ENCODE measurements around the gene BCL11A.

The BCL11A gene

GRCh38 chr2:60502144-60502543 is 51.3 kb downstream of the BCL11A start:
- no peak for DNase-seq

GRCh38 chr2:60500861-60501260 is 52.6 kb downstream of the BCL11A start:
- no peak for DNase-seq

- DNase-seq, result no peak
Observed at GRCh38 chr2:60499651-60500265, 53.7 kb downstream of the BCL11A start.

- no peak for DNase-seq
Observed at GRCh38 chr2:60498816-60499429, 54.5 kb downstream of the BCL11A start.

GRCh38 chr2:60498127-60498815 is 55.2 kb downstream of the BCL11A start:
- no peak for DNase-seq

- no peak for DNase-seq
Observed at GRCh38 chr2:60497500-60497899, 56.0 kb downstream of the BCL11A start.

GRCh38 chr2:60496956-60497355 is 56.5 kb downstream of the BCL11A start:
- DNase-seq, result no peak

GRCh38 chr2:60496475-60496874 is 57.0 kb downstream of the BCL11A start:
- no peak for DNase-seq

GRCh38 chr2:60495041-60495625 is 58.3 kb downstream of the BCL11A start:
- no peak for DNase-seq

GRCh38 chr2:60493804-60494387 is 59.6 kb downstream of the BCL11A start:
- no peak for DNase-seq

GRCh38 chr2:60492548-60492947 is 60.9 kb downstream of the BCL11A start:
- no peak for DNase-seq

GRCh38 chr2:60490848-60491247 is 62.6 kb downstream of the BCL11A start:
- DNase-seq, result no peak

GRCh38 chr2:60490441-60490840 is 63.0 kb downstream of the BCL11A start:
- no peak for DNase-seq

GRCh38 chr2:60489289-60489688 is 64.2 kb downstream of the BCL11A start:
- DNase-seq, result no peak

- DNase-seq, result no peak
Observed at GRCh38 chr2:60488291-60488690, 65.2 kb downstream of the BCL11A start.

GRCh38 chr2:60487174-60487573 is 66.3 kb downstream of the BCL11A start:
- no peak for DNase-seq

GRCh38 chr2:60486551-60486950 is 66.9 kb downstream of the BCL11A start:
- no peak for DNase-seq

GRCh38 chr2:60486067-60486466 is 67.4 kb downstream of the BCL11A start:
- DNase-seq, result no peak

GRCh38 chr2:60485550-60485949 is 67.9 kb downstream of the BCL11A start:
- no peak for DNase-seq

- DNase-seq, result no peak
Observed at GRCh38 chr2:60485055-60485454, 68.4 kb downstream of the BCL11A start.

GRCh38 chr2:60484133-60484645 is 69.3 kb downstream of the BCL11A start:
- DNase-seq, result no peak

- DNase-seq, result no peak
Observed at GRCh38 chr2:60483401-60483800, 70.1 kb downstream of the BCL11A start.

- DNase-seq, result no peak
Observed at GRCh38 chr2:60482222-60482621, 71.2 kb downstream of the BCL11A start.

Measured in activated naive CD4-positive, alpha-beta T cell (primary cell).